Ishikawa (cell line): Measurements from ENCODE around the gene ZNF771.

ENCODE experiments used
- CEBPB ChIP-seq: IDR thresholded peaks from 2 replicates; pipeline ENCODE4 v1.6.1; 2012
- CREB1 ChIP-seq: IDR thresholded peaks from 2 replicates; pipeline ENCODE4 v1.6.1; 2012; ENCODE audit warnings: low read depth
- EGR1 ChIP-seq: IDR thresholded peaks from 2 replicates; pipeline ENCODE4 v1.6.1; 2012
- EP300 ChIP-seq: IDR thresholded peaks from 2 replicates; pipeline ENCODE4 v1.6.1; 2012; ENCODE audit warnings: borderline replicate concordance
- FOXM1 ChIP-seq: IDR thresholded peaks from 2 replicates; pipeline ENCODE4 v1.6.1; 2012; ENCODE audit warnings: low read depth, borderline replicate concordance
- NFIC ChIP-seq: IDR thresholded peaks from 2 replicates; pipeline ENCODE4 v1.6.1; 2012
- RAD21 ChIP-seq: IDR thresholded peaks from 2 replicates; pipeline ENCODE4 v1.6.1; 2012; ENCODE audit warnings: low read depth
- REST ChIP-seq: IDR thresholded peaks from 2 replicates; pipeline ENCODE4 v1.6.1; 2012; ENCODE audit warnings: low read depth, mild to moderate bottlenecking
- TAF1 ChIP-seq: IDR thresholded peaks from 2 replicates; pipeline ENCODE4 v1.6.1; 2012; ENCODE audit warnings: low read depth, mild to moderate bottlenecking
- TCF12 ChIP-seq: IDR thresholded peaks from 2 replicates; pipeline ENCODE4 v1.6.1; 2012; ENCODE audit warnings: low read depth
- TEAD4 ChIP-seq: IDR thresholded peaks from 2 replicates; pipeline ENCODE4 v1.6.1; 2012
- YY1 ChIP-seq: IDR thresholded peaks from 2 replicates; pipeline ENCODE4 v1.6.1; 2012; ENCODE audit warnings: low read depth
- ZBTB7A ChIP-seq: IDR thresholded peaks from 2 replicates; pipeline ENCODE4 v1.6.1; 2012; ENCODE audit warnings: low read depth
- TF ChIP-seq, protein P1 (sequence below): IDR thresholded peaks from 2 replicates; pipeline ENCODE4 v1.6.1; 2012
- TF ChIP-seq, protein P2 (sequence below): IDR thresholded peaks from 2 replicates; pipeline ENCODE4 v1.6.1; 2012

The ZNF771 gene

GRCh38 chr16:30365200-30365599, 42.2 kb upstream of the ZNF771 start:
- no peak for TF ChIP-seq REST

GRCh38 chr16:30366511-30366910, 40.9 kb upstream of the ZNF771 start:
- TF ChIP-seq CEBPB (no peak), TCF12 (no peak), TAF1 (no peak), CREB1 (no peak), RAD21 (no peak), EGR1 (no peak), YY1 (no peak), TEAD4 (no peak), REST (no peak)

- no peak for TF ChIP-seq ZBTB7A
- no peak for TF ChIP-seq CEBPB
- TF ChIP-seq EGR1, result no peak
- TF ChIP-seq YY1, result no peak
- no peak for TF ChIP-seq TEAD4
- no peak for TF ChIP-seq FOXM1
- no peak for TF ChIP-seq TCF12
- no peak for TF ChIP-seq TAF1
- TF ChIP-seq REST, result no peak
- TF ChIP-seq NFIC, result no peak
- TF ChIP-seq EP300, result no peak
- TF ChIP-seq, protein P1, sequence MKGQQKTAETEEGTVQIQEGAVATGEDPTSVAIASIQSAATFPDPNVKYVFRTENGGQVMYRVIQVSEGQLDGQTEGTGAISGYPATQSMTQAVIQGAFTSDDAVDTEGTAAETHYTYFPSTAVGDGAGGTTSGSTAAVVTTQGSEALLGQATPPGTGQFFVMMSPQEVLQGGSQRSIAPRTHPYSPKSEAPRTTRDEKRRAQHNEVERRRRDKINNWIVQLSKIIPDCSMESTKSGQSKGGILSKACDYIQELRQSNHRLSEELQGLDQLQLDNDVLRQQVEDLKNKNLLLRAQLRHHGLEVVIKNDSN, result no peak
- TF ChIP-seq, protein P2, sequence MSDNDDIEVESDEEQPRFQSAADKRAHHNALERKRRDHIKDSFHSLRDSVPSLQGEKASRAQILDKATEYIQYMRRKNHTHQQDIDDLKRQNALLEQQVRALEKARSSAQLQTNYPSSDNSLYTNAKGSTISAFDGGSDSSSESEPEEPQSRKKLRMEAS, result no peak
- TF ChIP-seq RAD21, result no peak
- no peak for TF ChIP-seq CREB1
Observed at GRCh38 chr16:30367349-30368009, 39.9 kb upstream of the ZNF771 start.

- TF ChIP-seq TEAD4 (no peak), EP300 (no peak), YY1 (no peak), ZBTB7A (no peak), TCF12 (no peak), REST (no peak), FOXM1 (no peak), RAD21 (no peak), CREB1 (no peak), CEBPB (no peak), EGR1 (no peak), NFIC (no peak), TAF1 (no peak)
- TF ChIP-seq, protein P1, result no peak
- TF ChIP-seq, protein P2, result no peak
Observed at GRCh38 chr16:30368122-30368791, 39.1 kb upstream of the ZNF771 start.
